ENCODE results near the gene SEMA5A.

SEMA5A gene

DNA sequence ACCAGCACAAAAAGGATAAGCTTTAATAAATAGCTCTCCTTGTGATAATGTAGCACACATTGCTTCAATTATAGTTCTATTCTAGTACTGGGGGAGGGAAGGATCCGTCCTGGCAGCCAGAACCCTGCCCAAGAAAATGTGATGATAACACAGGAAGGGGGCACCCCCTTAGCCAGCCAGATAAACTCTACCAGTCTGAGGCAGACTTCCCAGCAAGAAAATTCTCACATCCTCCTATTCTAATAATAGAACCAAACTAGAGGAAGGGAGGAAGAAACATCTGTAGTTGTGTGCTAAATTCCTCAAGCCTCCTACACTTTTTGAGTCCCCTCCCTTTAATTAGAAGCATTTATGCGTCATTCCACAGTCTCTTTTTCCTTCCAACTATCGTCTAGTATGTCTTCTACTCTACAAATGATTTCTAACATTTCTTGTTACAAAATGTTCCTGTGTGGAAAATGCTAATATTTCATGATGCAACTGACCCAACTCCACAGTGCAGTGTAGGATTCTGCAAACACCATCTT lies 261.0 kb downstream of the SEMA5A start:
- no peaks in the 10 kb centered on the region for H3K27me3 ChIP-seq (ENCODE audit: control insufficient read depth, insufficient read depth, low read length)

DNA sequence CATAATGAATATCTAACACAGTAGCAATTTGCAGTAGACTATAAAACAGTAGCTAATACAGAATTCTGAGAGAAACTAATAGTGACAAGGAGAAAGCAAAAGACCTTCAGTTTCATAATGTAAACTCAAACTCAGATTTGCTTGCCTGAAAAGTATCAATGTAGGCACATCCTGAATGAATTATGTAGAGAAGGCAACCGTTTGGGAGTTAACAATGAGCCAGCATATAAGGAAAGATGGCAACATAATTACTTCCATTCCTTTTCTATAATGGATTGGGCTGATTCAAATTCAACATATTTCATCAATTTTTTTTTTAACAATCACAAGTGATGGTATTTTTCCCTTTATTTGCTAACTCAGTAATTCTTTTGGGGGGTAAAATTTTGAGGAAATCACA lies 261.6 kb downstream of the SEMA5A start:
- Histone ChIP-seq H3K4me3 (ENCODE audit: low read length) (no peak overlapping the region), H3K4me1 (ENCODE audit: control insufficient read depth, insufficient read depth, low read length) (no peaks in the 10 kb centered on the region), H3K27ac (ENCODE audit: low read length) (no peak overlapping the region), H3K27me3 (ENCODE audit: control insufficient read depth, insufficient read depth, low read length) (no peaks in the 10 kb centered on the region), H3K9me3 (ENCODE audit: control insufficient read depth, insufficient read depth, low read length) (no peaks in the 10 kb centered on the region), H3K36me3 (ENCODE audit: control insufficient read depth, insufficient read depth, low read length) (no peaks in the 10 kb centered on the region)
- DNase-seq (ENCODE audit: low read depth, low spot score), result no peak
- no CpG with 5 or more reads among the region's 1 CpG for WGBS (ENCODE audit: insufficient coverage, insufficient read length)

More for the DNA sequence above, 261.0 kb downstream of the SEMA5A start:
- Histone ChIP-seq H3K4me1 (ENCODE audit: control insufficient read depth, insufficient read depth, low read length) (no peaks in the 10 kb centered on the region), H3K36me3 (ENCODE audit: control insufficient read depth, insufficient read depth, low read length) (no peaks in the 10 kb centered on the region), H3K9me3 (ENCODE audit: control insufficient read depth, insufficient read depth, low read length) (no peaks in the 10 kb centered on the region), H3K4me3 (ENCODE audit: low read length) (no peak overlapping the region), H3K27ac (ENCODE audit: low read length) (no peak overlapping the region)
- DNase-seq (ENCODE audit: low read depth, low spot score), result no peak
- WGBS (ENCODE audit: insufficient coverage, insufficient read length), result no CpG with 5 or more reads among the region's 3 CpGs

DNA sequence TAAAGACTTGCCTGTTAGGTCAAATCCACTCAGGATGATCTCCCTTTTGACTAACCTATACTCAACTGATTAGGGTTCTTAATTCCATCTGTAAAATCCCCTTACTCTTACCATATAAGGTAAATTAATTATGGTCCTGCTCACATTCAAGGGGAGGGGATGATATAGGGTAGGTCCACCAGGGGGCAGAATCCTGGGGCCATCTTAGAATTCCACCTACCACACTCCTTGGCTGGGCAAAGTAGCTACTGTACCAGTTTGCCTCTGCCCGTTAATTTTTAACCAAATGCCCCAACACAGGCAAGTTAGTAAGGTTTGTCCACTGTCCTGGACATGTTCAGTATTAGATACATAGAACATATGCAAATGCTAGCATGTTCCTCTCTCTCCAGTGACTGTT lies 262.4 kb downstream of the SEMA5A start:
- H3K36me3 ChIP-seq (ENCODE audit: control insufficient read depth, insufficient read depth, low read length), result no peaks in the 10 kb centered on the region
- DNase-seq (ENCODE audit: low read depth, low spot score), result no peak
- no peak overlapping the region for H3K27ac ChIP-seq (ENCODE audit: low read length)
- no peaks in the 10 kb centered on the region for H3K27me3 ChIP-seq (ENCODE audit: control insufficient read depth, insufficient read depth, low read length)
- H3K9me3 ChIP-seq (ENCODE audit: control insufficient read depth, insufficient read depth, low read length), result no peaks in the 10 kb centered on the region
- H3K4me3 ChIP-seq (ENCODE audit: low read length), result no peak overlapping the region
- WGBS (ENCODE audit: insufficient coverage, insufficient read length), result no CpG with 5 or more reads among the region's 1 CpG
- no peaks in the 10 kb centered on the region for H3K4me1 ChIP-seq (ENCODE audit: control insufficient read depth, insufficient read depth, low read length)

DNA sequence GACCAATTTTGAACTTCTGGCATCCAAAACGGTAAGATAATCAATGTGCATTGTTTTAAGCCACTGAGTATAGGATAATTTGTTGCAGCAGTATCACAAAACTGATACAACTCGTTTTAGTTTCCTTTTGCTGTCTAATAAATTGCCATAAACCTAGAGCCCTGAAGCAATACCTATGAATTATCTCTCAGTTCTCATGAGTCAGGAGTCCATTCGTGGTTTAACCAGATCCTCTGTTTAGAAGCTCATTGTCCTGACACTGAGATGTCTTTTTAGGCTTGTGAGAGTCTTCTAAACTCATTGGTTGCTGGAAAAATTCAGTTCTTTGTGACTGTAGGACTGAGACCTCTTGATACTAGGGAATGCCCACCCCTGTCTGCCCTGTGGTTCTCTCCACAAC lies 262.9 kb downstream of the SEMA5A start:
- Histone ChIP-seq H3K27ac (ENCODE audit: low read length) (no peak overlapping the region), H3K36me3 (ENCODE audit: control insufficient read depth, insufficient read depth, low read length) (no peaks in the 10 kb centered on the region), H3K4me3 (ENCODE audit: low read length) (no peak overlapping the region), H3K9me3 (ENCODE audit: control insufficient read depth, insufficient read depth, low read length) (no peaks in the 10 kb centered on the region), H3K4me1 (ENCODE audit: control insufficient read depth, insufficient read depth, low read length) (no peaks in the 10 kb centered on the region), H3K27me3 (ENCODE audit: control insufficient read depth, insufficient read depth, low read length) (no peaks in the 10 kb centered on the region)
- no CpG with 5 or more reads among the region's 3 CpGs for WGBS (ENCODE audit: insufficient coverage, insufficient read length)
- no peak for DNase-seq (ENCODE audit: low read depth, low spot score)

DNA sequence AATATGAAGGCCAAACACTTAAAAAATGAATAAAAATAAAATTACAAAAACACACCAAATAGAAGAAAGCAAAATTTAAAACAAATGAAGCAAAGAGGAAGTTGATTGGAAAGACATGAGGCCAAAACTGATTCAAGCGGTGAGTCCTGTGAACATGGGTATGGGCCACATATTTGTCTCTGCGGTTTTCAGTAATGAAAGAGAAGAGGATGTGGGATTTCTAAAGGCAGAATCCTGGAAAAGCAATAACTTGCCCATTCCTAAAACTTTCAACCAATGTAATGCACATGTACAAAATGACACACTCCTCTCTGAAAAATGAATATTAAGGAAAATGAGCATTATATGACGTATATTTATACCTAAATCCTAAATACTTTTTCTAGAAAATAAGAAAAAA lies 263.7 kb downstream of the SEMA5A start:
- Histone ChIP-seq H3K36me3 (ENCODE audit: control insufficient read depth, insufficient read depth, low read length) (no peaks in the 10 kb centered on the region), H3K4me3 (ENCODE audit: low read length) (no peak overlapping the region), H3K27me3 (ENCODE audit: control insufficient read depth, insufficient read depth, low read length) (no peaks in the 10 kb centered on the region), H3K9me3 (ENCODE audit: control insufficient read depth, insufficient read depth, low read length) (no peaks in the 10 kb centered on the region), H3K4me1 (ENCODE audit: control insufficient read depth, insufficient read depth, low read length) (no peaks in the 10 kb centered on the region), H3K27ac (ENCODE audit: low read length) (no peak overlapping the region)
- no CpG with 5 or more reads among the region's 3 CpGs for WGBS (ENCODE audit: insufficient coverage, insufficient read length)
- DNase-seq (ENCODE audit: low read depth, low spot score), result no peak

DNA sequence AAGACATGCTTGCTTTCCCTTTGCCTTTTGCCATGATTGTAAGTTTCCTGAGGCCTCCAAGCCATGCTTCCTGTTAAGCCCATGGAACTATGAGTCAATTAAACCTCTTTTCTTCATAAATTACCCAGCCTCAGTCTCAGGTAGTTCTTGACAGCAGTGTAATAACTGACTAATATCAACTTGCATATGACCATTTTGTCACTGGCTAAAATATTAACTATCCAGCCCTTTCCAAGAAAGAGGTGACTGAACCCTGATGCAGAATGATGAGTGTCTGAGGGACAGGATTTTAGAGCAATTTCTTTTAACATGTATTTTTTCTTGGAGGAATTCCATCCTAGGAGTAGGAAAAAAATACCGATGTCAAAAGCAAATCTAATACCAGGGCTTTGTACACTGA lies 266.1 kb downstream of the SEMA5A start:
- Histone ChIP-seq H3K4me1 (ENCODE audit: control insufficient read depth, insufficient read depth, low read length) (no peaks in the 10 kb centered on the region), H3K27me3 (ENCODE audit: control insufficient read depth, insufficient read depth, low read length) (no peaks in the 10 kb centered on the region), H3K9me3 (ENCODE audit: control insufficient read depth, insufficient read depth, low read length) (no peaks in the 10 kb centered on the region), H3K36me3 (ENCODE audit: control insufficient read depth, insufficient read depth, low read length) (no peaks in the 10 kb centered on the region), H3K27ac (ENCODE audit: low read length) (no peak overlapping the region), H3K4me3 (ENCODE audit: low read length) (no peak overlapping the region)
- no peak for DNase-seq (ENCODE audit: low read depth, low spot score)
- no CpG with 5 or more reads among the region's 1 CpG for WGBS (ENCODE audit: insufficient coverage, insufficient read length)

DNA sequence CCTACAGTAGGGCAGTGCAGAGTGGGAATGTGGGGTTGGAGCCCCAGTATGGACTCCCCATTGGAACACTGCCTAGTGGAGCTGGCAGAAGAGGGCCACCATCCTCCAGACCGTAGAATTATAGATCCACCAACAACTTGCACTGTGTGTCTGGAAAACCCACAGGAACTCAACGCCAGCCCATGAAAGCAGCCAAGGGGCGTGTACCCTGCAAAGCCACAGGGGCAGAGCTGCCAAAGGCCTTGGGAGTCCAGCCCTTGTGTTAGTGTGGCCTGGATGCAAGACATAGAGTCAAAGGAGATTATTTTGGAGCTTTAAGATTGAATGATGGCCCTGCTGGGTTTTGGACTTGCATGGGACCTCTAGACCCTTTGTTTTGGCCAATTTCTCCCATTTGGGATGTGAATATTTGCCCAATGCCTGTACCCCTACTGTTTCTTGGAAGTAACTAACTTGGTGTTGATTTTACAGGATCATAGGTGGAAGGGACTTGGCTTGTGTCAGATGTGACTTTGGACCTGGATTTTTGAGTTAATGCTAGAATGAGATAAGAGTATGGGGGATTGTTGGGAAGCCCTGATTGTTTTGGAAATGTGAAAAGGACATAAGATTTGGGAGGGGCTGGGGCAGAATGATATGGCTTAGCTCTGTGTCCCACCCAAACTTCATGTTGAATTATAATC lies 266.8 kb downstream of the SEMA5A start:
- Histone ChIP-seq H3K36me3 (ENCODE audit: control insufficient read depth, insufficient read depth, low read length) (no peaks in the 10 kb centered on the region), H3K27me3 (ENCODE audit: control insufficient read depth, insufficient read depth, low read length) (no peaks in the 10 kb centered on the region), H3K9me3 (ENCODE audit: control insufficient read depth, insufficient read depth, low read length) (no peaks in the 10 kb centered on the region), H3K4me3 (ENCODE audit: low read length) (no peak overlapping the region), H3K4me1 (ENCODE audit: control insufficient read depth, insufficient read depth, low read length) (no peaks in the 10 kb centered on the region), H3K27ac (ENCODE audit: low read length) (no peak overlapping the region)
- no CpG with 5 or more reads among the region's 3 CpGs for WGBS (ENCODE audit: insufficient coverage, insufficient read length)
- DNase-seq (ENCODE audit: low read depth, low spot score), result no peak

DNA sequence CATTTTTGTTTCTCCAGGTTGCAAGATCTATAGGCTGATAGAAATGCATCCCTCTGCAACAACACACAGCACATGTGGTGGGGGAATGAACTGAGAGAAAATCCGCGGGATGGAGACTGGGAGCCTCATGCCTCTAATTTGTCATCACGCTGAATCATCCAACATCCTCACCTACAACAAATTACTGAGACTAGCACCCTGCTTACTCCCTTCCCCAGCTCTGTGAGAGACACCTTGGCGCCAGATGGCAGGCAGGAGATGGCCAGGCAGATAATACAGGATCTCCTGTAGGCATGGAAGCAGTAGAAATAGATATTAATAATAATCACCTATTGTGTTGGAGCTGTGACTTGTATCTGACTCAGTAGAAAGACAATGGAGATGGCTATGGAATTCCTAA lies 276.9 kb downstream of the SEMA5A start:
- H3K27ac ChIP-seq (ENCODE audit: low read length), result no peak overlapping the region
- DNase-seq (ENCODE audit: low read depth, low spot score), result no peak

DNA sequence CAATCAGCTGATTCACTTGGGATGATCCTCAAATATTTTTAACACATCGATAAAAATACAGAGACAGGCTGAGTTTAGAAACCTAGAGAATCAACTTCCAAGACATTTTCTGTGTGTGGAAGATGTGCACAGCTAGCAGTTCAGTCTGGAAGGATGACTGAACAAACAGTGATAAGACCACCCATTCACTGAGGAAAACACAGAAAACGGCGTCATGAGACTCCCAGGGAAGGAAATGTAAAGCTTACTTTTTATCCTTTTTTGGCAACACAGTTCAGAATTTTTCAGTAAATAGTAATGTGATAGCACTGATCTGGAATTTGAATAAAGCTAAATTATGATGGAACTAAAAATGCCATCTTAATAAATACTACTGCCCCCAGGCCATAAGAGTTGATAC lies 277.6 kb downstream of the SEMA5A start:
- H3K4me3 ChIP-seq (ENCODE audit: low read length), result no peak overlapping the region
- no peaks in the 10 kb centered on the region for H3K27me3 ChIP-seq (ENCODE audit: control insufficient read depth, insufficient read depth, low read length)
- H3K36me3 ChIP-seq (ENCODE audit: control insufficient read depth, insufficient read depth, low read length), result no peaks in the 10 kb centered on the region
- no CpG with 5 or more reads among the region's 3 CpGs for WGBS (ENCODE audit: insufficient coverage, insufficient read length)
- no peak overlapping the region for H3K27ac ChIP-seq (ENCODE audit: low read length)
- no peaks in the 10 kb centered on the region for H3K9me3 ChIP-seq (ENCODE audit: control insufficient read depth, insufficient read depth, low read length)
- DNase-seq (ENCODE audit: low read depth, low spot score), result no peak
- no peaks in the 10 kb centered on the region for H3K4me1 ChIP-seq (ENCODE audit: control insufficient read depth, insufficient read depth, low read length)

More for the DNA sequence above, 276.9 kb downstream of the SEMA5A start:
- Histone ChIP-seq H3K27me3 (ENCODE audit: control insufficient read depth, insufficient read depth, low read length) (no peaks in the 10 kb centered on the region), H3K4me1 (ENCODE audit: control insufficient read depth, insufficient read depth, low read length) (no peaks in the 10 kb centered on the region), H3K36me3 (ENCODE audit: control insufficient read depth, insufficient read depth, low read length) (no peaks in the 10 kb centered on the region), H3K4me3 (ENCODE audit: low read length) (no peak overlapping the region), H3K9me3 (ENCODE audit: control insufficient read depth, insufficient read depth, low read length) (no peaks in the 10 kb centered on the region)
- no CpG with 5 or more reads among the region's 4 CpGs for WGBS (ENCODE audit: insufficient coverage, insufficient read length)

DNA sequence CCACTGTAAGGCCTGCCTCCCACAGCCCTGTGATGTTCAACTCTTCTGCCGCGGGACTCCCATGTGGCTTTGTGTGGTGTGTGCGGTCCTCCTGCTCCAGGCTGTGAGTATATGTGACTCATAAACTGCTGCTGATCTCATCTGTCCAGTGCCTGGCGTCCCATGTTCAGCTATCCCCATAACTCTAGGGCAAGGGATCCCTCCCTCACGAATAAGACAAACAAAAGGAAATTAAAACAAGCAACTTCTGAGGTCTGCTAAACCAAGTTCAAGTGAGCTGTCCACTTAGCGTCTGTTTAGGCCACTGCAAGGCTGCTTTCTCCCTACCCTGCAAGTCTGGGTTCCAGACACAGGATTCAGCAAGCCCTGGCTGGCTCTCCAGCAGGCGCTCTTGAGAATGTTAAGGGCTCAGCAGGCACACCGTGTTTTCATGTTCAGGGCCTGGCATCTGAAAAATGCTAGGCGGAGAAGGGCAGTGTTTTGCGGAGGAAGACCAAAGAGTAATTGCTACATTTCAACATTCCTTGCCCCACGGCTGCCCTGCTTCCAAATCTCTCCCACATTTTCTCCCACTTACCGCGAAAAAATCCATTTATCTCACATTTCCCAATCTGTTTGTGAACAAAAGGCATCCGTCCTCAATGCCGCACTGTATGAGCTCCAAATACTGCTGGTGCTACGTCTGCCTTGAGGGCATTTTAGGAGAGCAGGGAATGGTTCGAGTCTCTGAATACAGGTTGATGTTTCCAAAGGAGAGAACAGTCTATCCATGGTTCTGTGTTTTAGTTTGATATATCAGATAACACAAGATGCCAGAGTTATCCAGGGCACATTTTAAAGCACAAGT lies 280.2 kb downstream of the SEMA5A start:
- no peaks in the 10 kb centered on the region for H3K36me3 ChIP-seq (ENCODE audit: control insufficient read depth, insufficient read depth, low read length)
- no peaks in the 10 kb centered on the region for H3K27me3 ChIP-seq (ENCODE audit: control insufficient read depth, insufficient read depth, low read length)
- no peaks in the 10 kb centered on the region for H3K9me3 ChIP-seq (ENCODE audit: control insufficient read depth, insufficient read depth, low read length)
- WGBS (ENCODE audit: insufficient coverage, insufficient read length), result 100% methylated on average over 5 of the region's 17 CpGs
- DNase-seq (ENCODE audit: low read depth, low spot score), result no peak
- no peaks in the 10 kb centered on the region for H3K4me1 ChIP-seq (ENCODE audit: control insufficient read depth, insufficient read depth, low read length)
- H3K4me3 ChIP-seq (ENCODE audit: low read length), result no peak overlapping the region
- no peak overlapping the region for H3K27ac ChIP-seq (ENCODE audit: low read length)
